Ascending aorta (tissue), 2 donors: ENCODE measurements around the gene NCBP3. TPM values are rescaled to one million over a fixed set of nuclear protein-coding genes. Genes with fewer than 3 reads are reported as not detected.
"Not testable (repeated sequence)": the region's sequence is repeated elsewhere in the genome, so short reads cannot be mapped to it uniquely, and the experiment has no call there.

Experiments
- DNase-seq, 2 donors: peaks; one replicate each; pipeline ENCODE4 v3.0.0-alpha.2; 2019; ENCODE audit warnings: low spot score in 2 of 2
- H3K27ac ChIP-seq, 2 donors: fragments of 200-600 bp; sonication (generic); one replicate each; pipeline ENCODE4 v1.5.1; 2016 to 2017; ENCODE audit warnings: mild to moderate bottlenecking in 1 of 2
- H3K27me3 ChIP-seq: fragments of 200-600 bp; sonication (generic); one replicate; pipeline ENCODE4 v1.5.1; 2017
- H3K36me3 ChIP-seq, 2 donors: fragments of 200-600 bp; sonication (generic); one replicate each; pipeline ENCODE4 v1.5.1; 2016
- H3K4me1 ChIP-seq, 2 donors: fragments of 200-600 bp; sonication (generic); one replicate each; pipeline ENCODE4 v1.5.1; 2016 to 2017; ENCODE audit warnings: mild to moderate bottlenecking in 1 of 2
- H3K4me3 ChIP-seq, 2 donors: fragments of 200-600 bp; sonication (generic); one replicate each; pipeline ENCODE4 v1.5.1; 2016 to 2017; ENCODE audit warnings: mild to moderate bottlenecking in 1 of 2
- H3K9me3 ChIP-seq, 2 donors: fragments of 200-600 bp; sonication (generic); one replicate each; pipeline ENCODE4 v1.5.1; 2016
- intact Hi-C: fragments of 100-400 bp; cut with DNase I; formaldehyde crosslinking; loops from one replicate; pipeline ENCODE4 v1.15.1; 2023
- total RNA-seq: library from RNA; depleted of rRNA; stranded (reverse); fragments of >200 nt; gene quantifications from one replicate; pipeline ENCODE4 v1.1.0, GENCODE V29; 2016
- TF ChIP-seq, protein P1 (sequence below), 3 experiments: fragments of 200-600 bp in 2 of 3; fragments of 450-650 bp in 1 of 3; sonication (generic) in 2 of 3; IDR thresholded peaks; one replicate each; pipeline ENCODE4 v1.5.1; 2016 to 2019; ENCODE audit warnings: antibody characterized with exemption in 3 of 3, mild to moderate bottlenecking in 1 of 3, moderate library complexity in 1 of 3

Gene NCBP3
- total RNA-seq, 1 donor from 2014 or later = 3.9 TPM

DNA sequence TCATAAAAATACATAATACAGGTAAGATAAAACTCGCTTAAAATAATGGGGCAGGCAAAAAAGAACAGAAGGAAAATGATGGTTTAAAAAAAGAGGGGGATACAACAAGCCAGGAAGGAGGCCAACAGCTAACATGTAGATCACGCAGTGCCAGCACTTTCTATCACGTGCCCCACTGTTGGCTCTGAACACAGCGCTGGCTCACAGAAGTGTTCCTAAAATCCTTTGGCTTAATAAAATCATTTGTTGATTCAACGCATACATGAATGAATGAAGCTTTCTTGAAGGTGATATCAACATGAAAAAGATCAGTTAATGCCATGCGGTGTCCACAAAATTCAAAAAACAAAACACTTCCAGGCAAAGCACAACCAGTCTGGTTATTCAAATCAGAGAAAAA, 53.6 kb downstream of the NCBP3 start:
- Histone ChIP-seq H3K4me1 (no peaks in the 10 kb centered on the region), H3K36me3 (no peaks in the 10 kb centered on the region), H3K9me3 (no peaks in the 10 kb centered on the region), H3K4me3 (no peak overlapping the region), H3K27me3 (no peaks in the 10 kb centered on the region), H3K27ac (no peak overlapping the region)
- TF ChIP-seq, protein P1, sequence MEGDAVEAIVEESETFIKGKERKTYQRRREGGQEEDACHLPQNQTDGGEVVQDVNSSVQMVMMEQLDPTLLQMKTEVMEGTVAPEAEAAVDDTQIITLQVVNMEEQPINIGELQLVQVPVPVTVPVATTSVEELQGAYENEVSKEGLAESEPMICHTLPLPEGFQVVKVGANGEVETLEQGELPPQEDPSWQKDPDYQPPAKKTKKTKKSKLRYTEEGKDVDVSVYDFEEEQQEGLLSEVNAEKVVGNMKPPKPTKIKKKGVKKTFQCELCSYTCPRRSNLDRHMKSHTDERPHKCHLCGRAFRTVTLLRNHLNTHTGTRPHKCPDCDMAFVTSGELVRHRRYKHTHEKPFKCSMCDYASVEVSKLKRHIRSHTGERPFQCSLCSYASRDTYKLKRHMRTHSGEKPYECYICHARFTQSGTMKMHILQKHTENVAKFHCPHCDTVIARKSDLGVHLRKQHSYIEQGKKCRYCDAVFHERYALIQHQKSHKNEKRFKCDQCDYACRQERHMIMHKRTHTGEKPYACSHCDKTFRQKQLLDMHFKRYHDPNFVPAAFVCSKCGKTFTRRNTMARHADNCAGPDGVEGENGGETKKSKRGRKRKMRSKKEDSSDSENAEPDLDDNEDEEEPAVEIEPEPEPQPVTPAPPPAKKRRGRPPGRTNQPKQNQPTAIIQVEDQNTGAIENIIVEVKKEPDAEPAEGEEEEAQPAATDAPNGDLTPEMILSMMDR (IDR thresholded peaks at IDR 0.05) = no peak
- intact Hi-C loops = no loop called here
- no peak for DNase-seq

DNA sequence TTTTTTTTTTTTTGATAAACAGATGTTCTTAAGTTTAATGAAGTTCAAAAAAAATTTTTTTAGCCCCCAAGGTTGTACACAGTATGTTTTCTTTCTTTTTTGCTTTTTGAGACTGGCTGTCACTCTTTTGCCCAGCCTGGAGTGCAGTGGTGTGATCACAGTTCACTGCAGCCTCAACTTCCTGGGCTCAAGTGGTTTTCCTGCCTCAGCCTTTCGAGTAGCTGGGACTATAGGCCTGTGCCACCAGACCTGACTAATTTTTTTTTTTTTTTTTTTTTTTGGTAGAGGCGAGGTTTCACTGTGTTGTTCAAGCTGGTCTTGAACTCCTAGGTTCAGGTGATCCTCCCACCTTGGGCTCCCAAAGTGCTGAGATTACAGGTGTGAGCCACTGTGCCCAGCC, 57.8 kb downstream of the NCBP3 start:
- H3K27me3 ChIP-seq = no peaks in the 10 kb centered on the region
- no peak for DNase-seq
- no peak overlapping the region for H3K4me3 ChIP-seq
- TF ChIP-seq, protein P1 (IDR thresholded peaks at IDR 0.05) = no peak
- H3K4me1 ChIP-seq = no peaks in the 10 kb centered on the region
- H3K9me3 ChIP-seq = no peaks in the 10 kb centered on the region
- H3K36me3 ChIP-seq = no peaks in the 10 kb centered on the region
- intact Hi-C loops = no loop called here
- H3K27ac ChIP-seq = no peak overlapping the region

DNA sequence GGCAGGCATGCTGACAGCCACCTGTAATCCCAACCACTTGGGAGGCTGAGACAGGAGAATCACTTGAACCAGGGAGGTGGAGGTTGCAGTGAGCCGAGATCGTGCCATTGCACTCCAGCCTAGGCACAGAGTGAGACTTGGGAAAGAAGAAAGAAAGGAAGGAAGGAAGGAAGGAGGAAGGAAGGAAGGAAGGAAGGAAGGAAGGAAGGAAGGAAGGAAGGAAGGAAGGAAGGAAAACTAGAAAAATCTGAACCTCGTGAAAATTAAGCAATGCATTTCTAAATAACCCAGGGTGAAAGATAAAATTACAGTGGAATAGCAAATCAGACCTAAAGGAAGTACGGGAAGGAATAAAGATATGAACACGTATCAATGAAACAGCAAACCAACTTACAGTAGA, 60.7 kb downstream of the NCBP3 start:
- intact Hi-C loops, H3K27me3 ChIP-seq, H3K4me1 ChIP-seq, H3K27ac ChIP-seq, H3K9me3 ChIP-seq, DNase-seq, H3K36me3 ChIP-seq, H3K4me3 ChIP-seq: not testable (repeated sequence)

DNA sequence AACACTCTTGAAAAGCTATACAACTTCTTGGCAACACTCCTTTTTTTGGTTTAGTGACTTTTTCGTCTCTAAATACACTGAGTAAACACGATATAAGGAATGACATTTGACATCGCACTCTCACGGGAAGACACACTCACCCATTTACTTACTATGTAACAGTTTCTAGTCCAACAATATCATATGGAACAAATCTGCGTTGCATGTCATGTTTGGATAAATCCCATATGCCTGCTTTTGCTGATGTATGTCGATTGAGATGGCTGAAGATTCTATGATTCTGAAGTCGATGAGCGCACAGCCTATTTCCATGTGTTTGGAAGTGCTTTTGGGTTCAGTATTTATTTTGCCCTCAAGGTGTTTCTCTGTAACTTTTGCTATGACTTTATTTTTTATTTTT, 63.3 kb downstream of the NCBP3 start:
- Histone ChIP-seq H3K36me3 (no peaks in the 10 kb centered on the region), H3K4me3 (no peak overlapping the region), H3K4me1 (no peaks in the 10 kb centered on the region), H3K27ac (no peak overlapping the region), H3K9me3 (no peaks in the 10 kb centered on the region), H3K27me3 (no peaks in the 10 kb centered on the region)
- DNase-seq = no peak
- TF ChIP-seq, protein P1 (IDR thresholded peaks at IDR 0.05) = no peak
- intact Hi-C loops = no loop called here

DNA sequence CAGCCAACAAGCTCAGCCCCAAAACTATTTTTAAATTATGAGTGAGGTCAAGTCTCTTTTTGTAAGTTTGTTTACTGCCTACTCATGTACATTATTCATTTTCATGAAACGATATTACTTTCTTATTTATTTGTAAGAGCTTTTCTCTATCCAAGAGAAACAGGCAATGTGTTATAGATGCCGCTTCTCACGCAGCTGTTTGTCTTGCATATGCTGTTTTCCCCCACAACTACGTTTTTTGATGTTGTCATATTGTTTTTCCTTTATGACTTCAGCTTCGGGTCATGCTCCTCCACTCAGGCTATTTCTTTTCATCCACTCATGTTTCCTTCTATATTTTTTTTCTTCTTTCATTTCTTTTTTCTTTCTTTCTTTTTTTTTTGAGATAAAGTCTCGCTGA, 65.1 kb downstream of the NCBP3 start:
- H3K4me3 ChIP-seq = no peak overlapping the region
- H3K27ac ChIP-seq = no peak overlapping the region
- no peaks in the 10 kb centered on the region for H3K9me3 ChIP-seq
- no peaks in the 10 kb centered on the region for H3K27me3 ChIP-seq
- no peaks in the 10 kb centered on the region for H3K36me3 ChIP-seq
- DNase-seq = no peak
- no peaks in the 10 kb centered on the region for H3K4me1 ChIP-seq
- intact Hi-C loops = no loop called here
- TF ChIP-seq, protein P1 (IDR thresholded peaks at IDR 0.05) = no peak

DNA sequence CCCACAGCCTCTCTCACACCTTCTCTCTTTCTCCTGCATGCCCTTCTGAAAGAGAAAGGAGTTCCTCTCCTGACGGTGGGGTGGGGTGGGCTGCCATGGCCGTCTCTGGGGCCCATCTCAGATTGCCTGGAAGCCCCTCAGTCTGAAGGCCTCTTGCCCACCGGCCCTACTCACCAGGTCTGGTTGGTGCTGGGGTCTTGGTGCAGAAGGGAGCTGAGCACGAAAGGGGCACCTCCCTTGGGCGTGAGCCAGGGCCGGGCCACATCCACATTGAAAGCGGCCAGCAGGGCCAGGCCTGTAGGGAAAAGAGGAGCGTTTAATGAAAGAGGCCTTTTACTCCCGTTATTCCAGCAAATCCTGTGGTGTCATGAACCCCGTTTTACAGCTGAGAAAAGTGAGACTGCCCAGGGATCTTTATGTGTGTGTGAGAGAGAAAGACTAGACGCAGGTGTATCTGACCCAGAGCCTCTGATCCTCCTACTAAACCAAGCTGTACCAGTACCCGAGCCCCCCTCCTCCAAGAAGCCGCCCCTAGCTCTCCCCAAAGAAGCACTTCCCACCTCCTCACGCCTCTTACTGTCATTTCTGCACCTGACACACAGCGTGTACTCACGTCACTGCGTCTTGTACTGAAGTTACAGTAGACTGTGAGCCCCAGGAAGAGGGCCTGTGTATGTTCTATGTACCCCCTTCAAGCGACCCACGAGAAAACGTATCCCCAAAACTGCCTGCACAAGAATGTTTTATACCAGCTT, 68.5 kb downstream of the NCBP3 start:
- no peaks in the 10 kb centered on the region for H3K36me3 ChIP-seq
- no peak for DNase-seq
- H3K4me1 ChIP-seq = no peaks in the 10 kb centered on the region
- H3K27me3 ChIP-seq = no peaks in the 10 kb centered on the region
- no peaks in the 10 kb centered on the region for H3K9me3 ChIP-seq
- intact Hi-C loops = no loop called here
- no peak overlapping the region for H3K27ac ChIP-seq
- TF ChIP-seq, protein P1 (IDR thresholded peaks at IDR 0.05) = no peak
- no peak overlapping the region for H3K4me3 ChIP-seq
